Sigmoid colon (tissue), 7 donors: ENCODE results near the gene RASSF1. TPM values are rescaled to one million over a fixed set of nuclear protein-coding genes. Genes with fewer than 3 reads are reported as not detected.

Experiments
- DNase-seq: peaks from one replicate; pipeline ENCODE4 v3.0.0-alpha.2; 2019
- H3K27ac ChIP-seq, 4 donors: fragments of 200-600 bp; sonication (generic); one replicate each; pipeline ENCODE4 v1.5.1; 2016 to 2019; ENCODE audit warnings: mild to moderate bottlenecking in 1 of 4
- H3K27me3 ChIP-seq, 3 donors: fragments of 200-600 bp; sonication (generic); one replicate each; pipeline ENCODE4 v1.5.1; 2019; ENCODE audit warnings: mild to moderate bottlenecking in 1 of 3
- H3K36me3 ChIP-seq, 4 donors: fragments of 200-600 bp; sonication (generic); one replicate each; pipeline ENCODE4 v1.5.1; 2016 to 2019
- H3K4me1 ChIP-seq, 4 donors: fragments of 200-600 bp; sonication (generic); one replicate each; pipeline ENCODE4 v1.5.1; 2017 to 2019
- H3K4me3 ChIP-seq, 4 donors: fragments of 200-600 bp; sonication (generic); one replicate each; pipeline ENCODE4 v1.5.1; 2017 to 2019; ENCODE audit warnings: mild to moderate bottlenecking in 2 of 4, moderate library complexity in 1 of 4
- H3K9me3 ChIP-seq, 4 donors: fragments of 200-600 bp in 3 of 4; sonication (generic) in 3 of 4; one replicate each; pipeline versions ENCODE4 v1.5.1 to v1.6.1; 2013 to 2019
- EP300 ChIP-seq, 4 donors: sonication (generic); formaldehyde crosslinking; IDR thresholded peaks; one replicate each; pipeline ENCODE4 v1.6.1; 2017; ENCODE audit warnings: antibody characterized with exemption in 4 of 4
- POLR2A ChIP-seq, 2 donors: fragments of 450-650 bp; IDR thresholded peaks; one replicate each; pipeline ENCODE4 v1.6.1; 2016; ENCODE audit warnings: antibody characterized with exemption in 2 of 2, mild to moderate bottlenecking in 2 of 2, moderate library complexity in 2 of 2
- POLR2AphosphoS5 ChIP-seq, 4 donors: sonication (generic); formaldehyde crosslinking; IDR thresholded peaks; one replicate each; pipeline ENCODE4 v1.6.1; 2017; ENCODE audit warnings: antibody characterized with exemption in 4 of 4
- WGBS, 2 donors: extraction: QIAGEN DNeasy Blood & Tissue Kit; methylation state at CpG; one replicate each; pipeline ENCODE4 v1.1.7; 2013; 5-methylcytosine and 5-hydroxymethylcytosine counted together
- intact Hi-C: fragments of 100-400 bp; cut with DNase I; formaldehyde crosslinking; loops from one replicate; pipeline ENCODE4 v1.15.1; 2023
- polyA plus RNA-seq, 3 donors: library from polyadenylated mRNA; stranded (reverse); fragments of 200-250 nt; gene quantifications; one replicate each; pipeline ENCODE4 v1.2.3, GENCODE V29; 2013
- total RNA-seq, 4 donors: library from RNA; depleted of rRNA; stranded (reverse); fragments of >200 nt; gene quantifications; one replicate each; pipeline ENCODE4 v1.1.0, GENCODE V29; 2016
- TF ChIP-seq, protein P1 (sequence below), 4 experiments: fragments of 450-650 bp in 3 of 4; fragments of 200-600 bp in 1 of 4; IDR thresholded peaks; one replicate each; pipeline ENCODE4 v1.5.1; 2016 to 2019; ENCODE audit warnings: antibody characterized with exemption in 4 of 4, mild to moderate bottlenecking in 3 of 4, moderate library complexity in 2 of 4
- donor health status: healthy with polysubstance abuse.
- donor health status: Bipolar disorder and iron deficiency.
- donor health status: healthy.

Gene RASSF1
- total and polyA plus RNA-seq, 7 donors: 16.4 to 41.7 (median 27.7) TPM

DNA sequence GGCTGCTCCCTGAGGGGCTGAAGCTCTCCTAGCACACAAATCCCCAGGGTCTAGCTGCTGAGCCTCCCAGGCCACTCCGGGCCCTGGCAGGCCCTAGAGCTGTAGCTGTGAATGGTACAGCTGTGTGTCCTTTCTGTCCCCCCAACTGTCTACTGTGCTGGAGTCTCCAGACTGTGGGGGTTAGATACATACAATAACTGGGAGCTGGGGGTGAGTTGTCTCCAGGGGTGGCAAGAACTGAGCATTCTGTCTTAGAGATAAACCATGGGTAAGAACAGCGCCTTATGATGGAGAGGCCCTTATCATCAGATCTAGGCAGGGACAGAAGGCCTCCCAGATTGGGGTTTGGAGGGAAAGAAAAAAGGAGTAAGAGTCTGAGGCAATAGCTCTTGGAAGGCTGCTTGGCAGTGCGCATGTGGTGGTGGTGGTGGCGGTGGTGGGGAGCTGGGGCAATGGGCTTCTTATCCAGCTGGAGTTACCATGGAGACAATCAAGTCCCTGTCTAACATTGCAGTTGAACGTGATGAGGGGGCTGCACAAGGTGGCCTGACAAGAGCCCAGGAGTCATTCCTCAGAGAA is 13.6 kb upstream of the RASSF1 start:
- Histone ChIP-seq H3K4me1 (peaks cover 0 to 67% (median 52%) of the 10 kb centered on the region in 4 donors), H3K4me3 (no peak overlapping the region), H3K27me3 (no peaks in the 10 kb centered on the region), H3K9me3 (no peaks in the 10 kb centered on the region), H3K27ac (no peak overlapping the region), H3K36me3 (peaks cover 14 to 50% (median 24%) of the 10 kb centered on the region in 4 donors)
- no peak for DNase-seq
- TF ChIP-seq POLR2A (IDR thresholded peaks at IDR 0.05): no peak
- TF ChIP-seq, protein P1, sequence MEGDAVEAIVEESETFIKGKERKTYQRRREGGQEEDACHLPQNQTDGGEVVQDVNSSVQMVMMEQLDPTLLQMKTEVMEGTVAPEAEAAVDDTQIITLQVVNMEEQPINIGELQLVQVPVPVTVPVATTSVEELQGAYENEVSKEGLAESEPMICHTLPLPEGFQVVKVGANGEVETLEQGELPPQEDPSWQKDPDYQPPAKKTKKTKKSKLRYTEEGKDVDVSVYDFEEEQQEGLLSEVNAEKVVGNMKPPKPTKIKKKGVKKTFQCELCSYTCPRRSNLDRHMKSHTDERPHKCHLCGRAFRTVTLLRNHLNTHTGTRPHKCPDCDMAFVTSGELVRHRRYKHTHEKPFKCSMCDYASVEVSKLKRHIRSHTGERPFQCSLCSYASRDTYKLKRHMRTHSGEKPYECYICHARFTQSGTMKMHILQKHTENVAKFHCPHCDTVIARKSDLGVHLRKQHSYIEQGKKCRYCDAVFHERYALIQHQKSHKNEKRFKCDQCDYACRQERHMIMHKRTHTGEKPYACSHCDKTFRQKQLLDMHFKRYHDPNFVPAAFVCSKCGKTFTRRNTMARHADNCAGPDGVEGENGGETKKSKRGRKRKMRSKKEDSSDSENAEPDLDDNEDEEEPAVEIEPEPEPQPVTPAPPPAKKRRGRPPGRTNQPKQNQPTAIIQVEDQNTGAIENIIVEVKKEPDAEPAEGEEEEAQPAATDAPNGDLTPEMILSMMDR (IDR thresholded peaks at IDR 0.05): no peak
- no peak for TF ChIP-seq POLR2AphosphoS5 (IDR thresholded peaks at IDR 0.05)
- no peak for TF ChIP-seq EP300 (IDR thresholded peaks at IDR 0.05)
- intact Hi-C loops: loop anchor here (10.0 kb wide), 1 partner anchor 1041 kb away; the partner anchor contains the start of gene RBM15B
- WGBS, 2 donors: 87 to 89% methylated on average over 5 of the region's 5 CpGs

DNA sequence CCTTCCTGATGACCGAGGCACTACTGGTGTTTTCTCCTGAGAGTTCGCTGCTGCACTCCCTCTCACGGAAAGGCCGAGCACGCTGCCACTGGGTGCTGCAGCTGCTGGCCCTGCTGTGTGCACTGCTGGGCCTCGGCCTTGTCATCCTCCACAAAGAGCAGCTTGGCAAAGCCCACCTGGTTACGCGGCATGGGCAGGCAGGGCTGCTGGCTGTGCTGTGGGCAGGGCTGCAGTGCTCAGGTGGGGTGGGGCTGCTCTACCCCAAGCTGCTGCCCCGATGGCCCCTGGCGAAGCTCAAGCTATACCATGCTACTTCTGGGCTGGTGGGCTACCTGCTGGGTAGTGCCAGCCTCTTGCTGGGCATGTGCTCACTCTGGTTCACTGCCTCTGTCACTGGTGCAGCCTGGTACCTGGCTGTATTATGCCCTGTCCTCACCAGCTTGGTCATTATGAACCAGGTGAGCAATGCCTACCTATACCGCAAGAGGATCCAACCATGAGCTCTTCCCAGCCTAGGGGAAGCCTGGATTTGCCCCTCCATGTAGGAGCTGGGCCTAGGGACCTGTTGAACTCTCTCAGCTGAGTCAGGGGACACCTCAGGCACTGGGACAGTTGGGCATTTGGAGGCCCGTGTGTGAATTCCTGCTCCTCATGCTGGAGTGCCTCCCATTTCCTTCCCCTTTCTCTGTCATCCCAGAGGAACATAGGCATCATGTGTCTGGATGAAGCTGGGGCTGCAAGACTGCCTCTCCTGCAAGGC is 12.8 kb upstream of the RASSF1 start:
- TF ChIP-seq, protein P1 (IDR thresholded peaks at IDR 0.05): no peak
- TF ChIP-seq POLR2A (IDR thresholded peaks at IDR 0.05) (no peak), POLR2AphosphoS5 (IDR thresholded peaks at IDR 0.05) (no peak), EP300 (IDR thresholded peaks at IDR 0.05) (no peak)
- no peak for DNase-seq
- peaks cover 0 to 63% (median 53%) of the 10 kb centered on the region in 4 donors for H3K4me1 ChIP-seq
- no peaks in the 10 kb centered on the region for H3K27me3 ChIP-seq
- WGBS, 2 donors: 91% methylated on average over 12 of the region's 12 CpGs
- no peak overlapping the region for H3K4me3 ChIP-seq
- no peak overlapping the region for H3K27ac ChIP-seq
- H3K36me3 ChIP-seq: peaks cover 14 to 53% (median 28%) of the 10 kb centered on the region in 4 donors
- intact Hi-C loops: loop anchor here (10.0 kb wide), 1 partner anchor 1041 kb away; the partner anchor contains the start of gene RBM15B
- H3K9me3 ChIP-seq: no peaks in the 10 kb centered on the region

DNA sequence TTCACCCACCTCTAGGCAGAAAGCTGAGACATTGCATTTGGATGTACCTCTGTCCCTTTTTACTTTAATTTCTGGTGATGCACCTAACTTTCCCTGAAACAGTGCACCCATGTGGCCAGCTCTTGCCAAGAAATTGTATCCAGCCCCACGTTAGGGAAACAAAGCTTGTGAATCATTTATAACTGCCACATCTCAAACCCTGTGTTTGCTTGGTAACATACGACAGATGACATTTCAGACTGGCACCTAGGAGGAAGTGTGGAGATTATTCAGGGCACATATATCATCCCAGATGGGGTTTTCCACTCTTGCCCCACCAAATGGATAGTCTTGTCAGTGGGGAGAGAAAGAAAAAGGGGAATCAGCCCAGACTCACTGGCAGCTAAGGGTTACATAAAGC is 12.1 kb upstream of the RASSF1 start:
- Histone ChIP-seq H3K36me3 (peaks cover 14 to 59% (median 34%) of the 10 kb centered on the region in 4 donors), H3K27ac (no peak overlapping the region), H3K4me3 (no peak overlapping the region), H3K27me3 (no peaks in the 10 kb centered on the region), H3K9me3 (no peaks in the 10 kb centered on the region), H3K4me1 (peaks cover 0 to 57% (median 46%) of the 10 kb centered on the region in 4 donors)
- no peak for DNase-seq
- TF ChIP-seq, protein P1 (IDR thresholded peaks at IDR 0.05): no peak
- TF ChIP-seq POLR2AphosphoS5 (IDR thresholded peaks at IDR 0.05) (no peak), POLR2A (IDR thresholded peaks at IDR 0.05) (no peak), EP300 (IDR thresholded peaks at IDR 0.05) (no peak)
- 7 to 41% methylated on average over 2 of the region's 2 CpGs for WGBS, 2 donors
- intact Hi-C loops: loop anchor here (10.0 kb wide), 1 partner anchor 1042 kb away; the partner anchor contains the start of gene RBM15B

DNA sequence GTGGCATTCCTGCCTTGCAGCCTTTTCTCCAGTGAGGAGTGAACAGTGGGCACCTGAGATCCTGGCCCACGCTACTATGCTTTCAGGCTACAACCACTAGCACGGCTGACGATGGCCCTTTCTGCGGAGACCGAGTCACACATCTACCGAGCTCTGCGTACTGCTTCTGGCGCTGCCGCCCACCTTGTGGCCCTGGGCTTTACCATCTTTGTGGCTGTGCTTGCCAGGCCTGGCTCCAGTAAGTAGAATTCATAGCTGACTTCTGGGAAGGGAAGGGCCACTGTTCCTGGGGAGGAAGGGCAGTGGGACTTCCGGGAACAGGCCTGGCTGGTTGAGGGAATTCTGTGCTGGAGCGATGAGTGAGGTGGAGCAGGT is 10.7 kb upstream of the RASSF1 start:
- H3K9me3 ChIP-seq: no peaks in the 10 kb centered on the region
- intact Hi-C loops: loop anchor here (10.0 kb wide), 1 partner anchor 1043 kb away; the partner anchor contains the start of gene RBM15B
- H3K36me3 ChIP-seq: peaks cover 14 to 52% (median 32%) of the 10 kb centered on the region in 4 donors
- H3K27me3 ChIP-seq: no peaks in the 10 kb centered on the region
- H3K4me3 ChIP-seq: peak overlapping the region; percentile 57 to 91 (median 82)
- WGBS, 2 donors: 61 to 64% methylated on average over 11 of the region's 11 CpGs
- no peak for TF ChIP-seq POLR2A (IDR thresholded peaks at IDR 0.05)
- TF ChIP-seq, protein P1 (IDR thresholded peaks at IDR 0.05): no peak
- no peak for TF ChIP-seq EP300 (IDR thresholded peaks at IDR 0.05)
- no peak for TF ChIP-seq POLR2AphosphoS5 (IDR thresholded peaks at IDR 0.05)
- DNase-seq: no peak
- peaks cover 0 to 42% (median 32%) of the 10 kb centered on the region in 4 donors for H3K4me1 ChIP-seq
- peak overlapping the region; percentile 86 to 96 (median 92) for H3K27ac ChIP-seq
